HG03135 (cell line): ENCODE results near the gene CDKN3.
"Not testable (repeated sequence)": the region's sequence is repeated elsewhere in the genome, so short reads cannot be mapped to it uniquely, and the experiment has no call there.

Experiments
- ATAC-seq: cut with Tn5 transposase; IDR thresholded peaks from one replicate; pipeline ENCODE4 v1.9.1; 2021; ENCODE audit warnings: mild to moderate bottlenecking, moderate library complexity; ENCODE audit not compliant: unreplicated experiment

The CDKN3 gene

GRCh38 chr14:54453252-54453651 lies 56.4 kb downstream of the CDKN3 start:
- ATAC-seq = no peak

- not testable (repeated sequence) for ATAC-seq
Measured at GRCh38 chr14:54453990-54454389, 57.2 kb downstream of the CDKN3 start.

- ATAC-seq = no peak
Measured at GRCh38 chr14:54455363-54455762, 58.6 kb downstream of the CDKN3 start.

- ATAC-seq = not testable (repeated sequence)
Measured at GRCh38 chr14:54456820-54457608, 60.2 kb downstream of the CDKN3 start.

- ATAC-seq = no peak
Measured at GRCh38 chr14:54457609-54457996, 60.8 kb downstream of the CDKN3 start.

GRCh38 chr14:54458536-54458935 lies 61.7 kb downstream of the CDKN3 start:
- not testable (repeated sequence) for ATAC-seq

- ATAC-seq = no peak
Measured at GRCh38 chr14:54459106-54459505, 62.3 kb downstream of the CDKN3 start.

GRCh38 chr14:54462048-54462447 lies 65.2 kb downstream of the CDKN3 start:
- ATAC-seq = no peak

- ATAC-seq = no peak
Measured at GRCh38 chr14:54465654-54466053, 68.8 kb downstream of the CDKN3 start.

GRCh38 chr14:54467280-54467679 lies 70.5 kb downstream of the CDKN3 start:
- ATAC-seq = no peak
